HG02763 (cell line): Measurements from ENCODE around the gene GASK1A.
"Not testable (repeated sequence)": the region's sequence is repeated elsewhere in the genome, so short reads cannot be mapped to it uniquely, and the experiment has no call there.

ENCODE experiments used
- ATAC-seq: cut with Tn5 transposase; IDR thresholded peaks from one replicate; pipeline ENCODE4 v1.9.1; 2021; ENCODE audit warnings: mild to moderate bottlenecking, moderate library complexity; ENCODE audit not compliant: unreplicated experiment

Gene GASK1A

GRCh38 chr3:43030162-43030935, 51.2 kb downstream of the GASK1A start:
- no peak for ATAC-seq

- ATAC-seq = no peak
These were observed 52.4 kb downstream of the GASK1A start for GRCh38 chr3:43031485-43031884.

DNA sequence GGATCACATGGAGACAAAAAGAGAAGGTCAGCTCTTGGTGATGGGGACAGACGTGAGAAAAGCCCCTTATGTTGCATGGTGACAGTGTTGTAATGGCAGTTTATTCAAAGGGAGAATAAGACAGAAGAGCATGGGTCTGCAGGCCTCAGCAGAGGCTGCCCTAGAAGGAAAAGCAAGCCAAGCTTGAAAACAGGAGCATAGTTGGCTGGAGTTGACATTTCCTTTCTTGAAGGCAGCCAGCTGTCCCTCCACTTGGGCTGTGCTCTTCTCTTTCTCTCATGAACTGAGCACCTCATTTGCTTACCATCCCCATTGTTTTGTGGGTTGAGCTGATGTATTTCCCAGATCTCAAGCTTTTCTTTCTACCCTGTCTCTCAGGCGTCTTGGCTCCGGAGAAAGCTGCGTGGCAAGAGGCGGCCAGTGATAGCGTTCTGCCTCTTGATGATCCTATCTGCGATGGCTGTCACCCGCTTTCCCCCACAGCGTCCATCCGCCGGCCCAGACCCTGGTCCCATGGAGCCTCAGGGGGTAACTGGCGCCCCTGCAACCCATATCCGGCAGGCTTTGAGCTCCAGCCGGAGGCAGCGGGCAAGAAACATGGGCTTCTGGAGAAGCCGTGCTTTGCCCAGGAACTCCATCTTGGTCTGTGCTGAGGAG, 52.9 kb downstream of the GASK1A start:
- no peak for ATAC-seq

DNA sequence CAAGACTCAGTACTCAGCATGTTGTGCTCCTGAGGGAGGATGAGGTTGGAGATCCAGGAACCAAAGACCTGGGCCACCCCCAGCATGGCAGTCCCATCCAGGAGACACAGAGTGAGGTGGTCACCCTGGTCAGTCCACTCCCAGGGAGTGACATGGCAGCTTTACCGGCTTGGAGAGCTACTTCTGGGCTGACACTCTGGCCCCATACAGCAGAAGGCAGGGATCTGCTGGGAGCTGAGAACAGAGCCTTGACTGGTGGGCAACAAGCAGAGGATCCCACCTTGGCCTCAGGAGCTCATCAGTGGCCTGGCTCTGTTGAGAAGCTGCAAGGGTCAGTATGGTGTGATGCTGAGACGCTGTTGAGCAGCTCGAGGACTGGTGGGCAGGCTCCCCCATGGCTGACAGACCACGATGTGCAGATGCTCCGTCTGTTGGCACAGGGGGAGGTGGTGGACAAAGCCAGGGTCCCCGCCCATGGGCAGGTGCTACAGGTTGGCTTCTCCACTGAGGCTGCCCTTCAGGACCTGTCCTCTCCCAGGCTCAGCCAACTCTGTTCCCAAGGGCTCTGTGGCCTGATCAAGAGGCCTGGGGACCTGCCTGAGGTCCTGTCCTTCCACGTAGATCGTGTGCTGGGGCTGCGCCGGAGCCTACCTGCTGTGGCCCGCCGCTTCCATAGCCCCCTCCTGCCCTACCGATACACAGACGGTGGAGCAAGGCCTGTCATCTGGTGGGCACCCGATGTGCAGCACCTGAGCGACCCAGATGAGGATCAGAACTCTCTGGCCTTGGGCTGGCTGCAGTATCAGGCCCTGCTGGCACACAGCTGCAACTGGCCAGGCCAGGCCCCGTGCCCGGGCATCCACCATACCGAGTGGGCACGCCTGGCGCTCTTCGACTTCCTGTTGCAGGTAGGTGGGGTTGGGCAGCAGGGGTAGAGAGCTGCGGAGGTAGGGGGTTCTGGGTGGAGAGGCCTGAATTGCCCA, 53.8 kb downstream of the GASK1A start:
- no peak for ATAC-seq

DNA sequence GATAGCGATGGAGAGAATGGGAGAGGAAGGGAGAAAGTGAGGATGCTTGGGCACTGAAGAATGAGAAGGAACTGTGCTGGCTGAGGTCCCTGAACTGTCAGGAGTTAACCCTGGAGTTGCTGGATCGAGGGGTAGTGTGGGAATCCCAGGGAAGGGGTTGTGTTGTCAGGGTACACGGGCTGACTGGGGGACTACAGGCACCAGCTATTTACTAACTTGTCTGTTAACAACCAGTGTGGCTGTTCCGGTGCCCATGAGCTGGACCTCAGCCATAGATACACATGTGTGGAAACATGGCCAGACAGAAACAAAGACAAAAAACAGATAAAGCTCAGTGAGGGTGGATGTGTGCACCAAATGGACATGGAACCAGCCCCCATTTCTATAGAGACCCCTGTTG, 55.1 kb downstream of the GASK1A start:
- ATAC-seq = no peak

- ATAC-seq = no peak
These were observed 55.8 kb downstream of the GASK1A start for GRCh38 chr3:43034911-43035310.

DNA sequence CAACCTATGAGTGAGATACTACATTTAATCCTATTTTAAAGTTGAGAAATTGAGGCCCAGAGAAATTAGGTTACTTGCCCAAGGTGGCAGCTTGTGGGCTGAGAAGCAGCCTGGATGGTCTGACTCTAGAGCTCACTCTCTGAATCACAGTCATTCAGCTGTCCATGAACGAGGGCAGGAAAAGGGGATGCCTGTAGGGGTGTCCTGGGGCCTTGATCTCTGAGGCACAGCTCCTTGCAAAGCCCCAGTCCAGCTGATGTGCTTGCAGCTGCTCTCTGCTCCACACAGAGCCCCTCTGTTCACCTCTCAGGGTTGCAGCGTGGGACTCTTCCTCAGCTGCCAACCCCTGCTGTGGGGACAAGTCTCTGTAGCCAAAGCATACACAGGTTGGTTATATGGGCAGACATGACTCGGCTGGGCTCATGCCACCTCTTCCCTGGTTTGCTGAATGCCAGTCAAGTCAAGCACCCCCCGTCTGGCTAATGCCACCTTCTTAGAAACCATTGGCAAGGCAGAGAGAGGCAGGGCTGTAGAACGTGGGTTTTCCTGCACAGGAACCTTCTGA, 56.8 kb downstream of the GASK1A start:
- no peak for ATAC-seq

DNA sequence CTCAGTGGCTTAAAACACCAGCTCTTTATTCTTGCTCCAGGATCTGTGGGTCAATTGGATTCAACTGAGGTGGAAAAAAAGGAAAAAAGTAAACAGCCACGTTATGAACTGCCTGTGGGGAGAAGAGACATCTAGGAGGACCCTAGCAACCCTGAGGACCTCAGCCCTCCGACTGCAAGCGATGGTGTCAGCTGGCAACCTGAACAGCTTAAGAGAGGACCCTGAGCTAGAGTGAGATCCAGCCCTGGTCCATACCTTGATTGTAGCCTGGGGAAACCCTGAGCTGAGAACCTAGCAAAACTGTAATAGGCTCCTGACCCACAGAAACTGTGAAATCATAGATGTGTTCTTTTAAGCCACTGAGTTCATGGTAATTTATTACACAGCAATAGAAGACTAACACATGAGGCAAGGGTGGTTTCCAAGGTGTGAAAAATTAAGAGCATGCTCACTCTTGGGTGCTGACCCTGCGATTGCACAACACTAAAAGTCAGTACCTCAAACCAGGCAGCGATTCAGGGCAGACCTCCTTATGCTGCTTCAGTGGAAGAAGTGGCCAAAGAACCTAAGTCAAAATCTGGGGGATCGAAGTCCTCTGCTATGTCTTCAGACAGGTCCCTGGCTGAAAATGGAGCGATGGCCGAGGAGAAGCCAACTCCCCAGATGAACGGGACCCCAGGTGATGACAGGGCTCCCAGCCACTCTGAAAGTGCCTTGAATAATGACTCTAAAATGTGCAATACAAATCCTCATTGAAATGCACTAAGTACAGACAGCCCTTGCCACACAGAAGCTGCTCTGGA, 57.7 kb downstream of the GASK1A start:
- no peak for ATAC-seq

DNA sequence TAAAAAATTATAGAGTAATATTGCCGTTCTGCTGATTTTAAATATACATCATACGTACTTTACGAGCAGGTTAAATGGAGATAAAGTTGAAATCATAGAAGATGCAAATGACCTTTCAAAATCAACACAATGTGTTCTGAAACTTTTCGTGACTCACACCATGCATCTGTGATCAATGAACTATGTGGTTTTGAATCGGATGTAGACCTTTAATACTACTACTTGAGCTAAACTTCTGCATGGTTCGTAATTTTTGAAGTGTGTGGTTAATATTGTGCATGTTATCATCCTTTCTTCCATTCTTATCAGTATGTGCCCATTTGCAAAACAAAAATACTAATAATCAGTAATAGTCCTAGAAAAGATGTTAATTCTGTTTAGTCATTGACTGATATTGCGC, 58.9 kb downstream of the GASK1A start:
- no peak for ATAC-seq

DNA sequence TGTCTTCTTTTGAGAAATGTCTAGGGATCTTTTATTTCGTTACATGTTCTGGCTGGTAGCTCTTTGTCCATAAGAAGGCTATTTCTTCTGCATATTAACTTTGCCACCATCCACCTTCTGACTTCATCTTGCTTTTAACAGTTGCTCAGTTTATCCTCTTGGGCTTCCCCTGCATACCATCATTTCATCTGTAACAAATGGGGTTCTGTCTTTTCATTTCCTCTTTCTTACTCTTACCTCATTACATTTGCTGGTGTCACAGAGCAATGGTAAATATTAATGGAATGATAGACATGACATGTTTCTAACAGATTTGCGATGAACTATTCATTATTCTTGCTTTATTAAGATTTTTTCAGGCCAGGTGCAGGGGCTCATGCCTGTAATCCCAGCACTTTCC, 62.4 kb downstream of the GASK1A start:
- ATAC-seq = no peak

GRCh38 chr3:43043071-43043766, 64.1 kb downstream of the GASK1A start:
- no peak for ATAC-seq

- no peak for ATAC-seq
These were observed 64.7 kb downstream of the GASK1A start for GRCh38 chr3:43043793-43044192.

DNA sequence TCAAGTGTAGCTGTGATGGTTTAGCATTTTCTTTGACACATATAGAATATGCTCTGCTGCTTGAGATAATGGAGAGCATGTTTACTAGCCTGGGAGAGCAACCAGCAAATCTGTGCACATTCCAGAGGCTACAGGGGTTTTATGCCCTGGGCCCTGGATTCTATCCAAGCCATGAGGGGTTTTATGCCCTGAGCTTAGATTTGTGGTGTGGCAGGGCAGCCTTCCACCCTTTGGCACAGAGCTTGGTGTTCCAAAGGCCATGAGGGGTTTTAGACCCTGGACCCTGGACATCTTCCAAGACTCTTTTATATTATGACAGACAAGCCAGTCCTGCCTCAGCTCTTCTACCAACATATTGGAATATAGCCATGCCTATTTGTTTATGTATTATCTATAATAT, 66.0 kb downstream of the GASK1A start:
- ATAC-seq = not testable (repeated sequence)

DNA sequence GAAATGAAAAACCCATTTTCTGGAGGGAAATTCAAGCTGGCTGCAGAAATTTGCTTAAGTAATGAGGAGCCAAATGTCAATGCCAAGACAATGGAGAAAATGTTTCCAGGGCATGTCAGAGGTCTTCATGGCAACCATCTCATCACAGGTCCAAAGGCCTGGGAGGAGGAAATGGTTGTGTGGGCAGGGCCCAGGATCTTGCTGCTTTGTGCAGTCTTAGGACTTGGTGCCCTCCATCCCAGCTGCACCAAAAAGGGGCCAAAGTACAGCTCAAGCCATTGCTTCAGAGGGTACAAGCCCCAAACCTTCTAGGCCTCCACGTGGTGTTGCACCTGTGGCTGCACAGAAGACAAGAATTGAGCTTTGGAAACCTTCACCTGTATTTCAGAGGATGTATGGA, 67.5 kb downstream of the GASK1A start:
- no peak for ATAC-seq

- ATAC-seq = no peak
These were observed 69.4 kb downstream of the GASK1A start for GRCh38 chr3:43048470-43048869.

DNA sequence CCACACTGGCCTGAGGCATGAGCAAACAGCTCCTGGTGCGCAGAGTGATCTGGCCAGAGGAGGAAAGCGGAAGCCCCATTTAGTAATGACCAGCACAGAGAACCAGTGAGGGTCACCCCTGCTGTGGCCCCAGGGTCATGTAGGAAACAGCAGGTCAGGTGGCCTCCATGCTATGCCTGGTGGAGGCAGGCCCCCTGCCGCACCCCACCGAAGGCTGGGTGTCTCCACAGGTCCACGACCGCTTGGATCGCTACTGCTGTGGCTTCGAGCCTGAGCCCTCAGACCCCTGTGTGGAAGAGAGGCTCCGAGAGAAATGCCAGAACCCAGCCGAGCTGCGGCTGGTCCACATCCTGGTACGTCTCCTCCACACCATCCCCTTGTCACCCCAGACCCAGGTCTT, 74.2 kb downstream of the GASK1A start:
- no peak for ATAC-seq

- no peak for ATAC-seq
These were observed 75.6 kb downstream of the GASK1A start for GRCh38 chr3:43054754-43055153.

GRCh38 chr3:43055393-43055792, 76.3 kb downstream of the GASK1A start:
- ATAC-seq = no peak
